ENCODE data around the gene PPP1R13L. TPM values are rescaled to one million over a fixed set of nuclear protein-coding genes. Genes with fewer than 3 reads are reported as not detected.

PPP1R13L gene
- total RNA-seq, 1 donor from 2014 or later, result not detected

DNA sequence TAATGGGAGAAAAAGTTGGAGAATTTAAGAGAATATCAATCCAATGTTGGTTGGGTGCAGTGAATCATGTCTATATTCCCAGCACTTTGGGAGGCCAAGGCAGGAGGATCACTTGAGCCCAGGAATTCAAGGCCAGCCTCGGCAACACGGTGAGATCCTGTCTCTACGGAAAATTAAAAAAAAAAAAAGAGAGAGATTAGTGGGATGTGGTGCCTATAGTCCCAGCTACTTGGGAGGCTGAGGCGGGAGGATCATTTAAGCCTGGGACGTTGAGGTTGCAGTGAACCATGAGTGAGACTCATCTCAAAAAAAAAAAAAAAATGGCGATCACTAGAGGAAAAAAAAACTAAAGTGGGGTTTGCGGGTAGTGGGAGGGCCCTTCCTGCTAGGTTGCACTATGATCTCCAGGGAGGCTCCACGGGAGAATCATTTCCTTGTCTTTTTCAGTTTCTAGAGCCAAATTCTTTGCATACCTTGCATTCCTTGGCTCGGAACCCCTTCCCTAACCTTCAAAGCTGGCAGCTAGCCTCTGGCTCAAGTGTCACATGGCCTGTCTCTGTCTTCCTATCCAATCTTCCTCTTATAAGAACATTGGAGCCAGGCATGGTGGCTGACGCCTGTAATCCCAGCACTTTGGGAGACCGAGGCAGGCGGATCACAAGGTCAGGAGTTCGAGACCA lies 28.7 kb downstream of the PPP1R13L start:
- Histone ChIP-seq H3K4me1 (ENCODE audit: control insufficient read depth in 3 of 3, insufficient read depth in 3 of 3, low read length in 3 of 3) (peaks cover 0 to 2% (median 0%) of the 10 kb centered on the region in 3 donors), H3K36me3 (ENCODE audit: control insufficient read depth in 3 of 3, insufficient read depth in 3 of 3, low read length in 3 of 3) (no peaks in the 10 kb centered on the region), H3K9me3 (ENCODE audit: control insufficient read depth in 3 of 3, low read length in 3 of 3) (no peaks in the 10 kb centered on the region), H3K9ac (ENCODE audit: low read depth in 1 of 3, low read length in 3 of 3) (no peak overlapping the region), H3K4me3 (ENCODE audit: low read length in 3 of 3) (no peak overlapping the region), H3K27ac (ENCODE audit: low read depth, low read length) (no peak overlapping the region), H3K27me3 (ENCODE audit: control insufficient read depth in 3 of 3, insufficient read depth in 3 of 3, low read length in 3 of 3) (no peaks in the 10 kb centered on the region)

DNA sequence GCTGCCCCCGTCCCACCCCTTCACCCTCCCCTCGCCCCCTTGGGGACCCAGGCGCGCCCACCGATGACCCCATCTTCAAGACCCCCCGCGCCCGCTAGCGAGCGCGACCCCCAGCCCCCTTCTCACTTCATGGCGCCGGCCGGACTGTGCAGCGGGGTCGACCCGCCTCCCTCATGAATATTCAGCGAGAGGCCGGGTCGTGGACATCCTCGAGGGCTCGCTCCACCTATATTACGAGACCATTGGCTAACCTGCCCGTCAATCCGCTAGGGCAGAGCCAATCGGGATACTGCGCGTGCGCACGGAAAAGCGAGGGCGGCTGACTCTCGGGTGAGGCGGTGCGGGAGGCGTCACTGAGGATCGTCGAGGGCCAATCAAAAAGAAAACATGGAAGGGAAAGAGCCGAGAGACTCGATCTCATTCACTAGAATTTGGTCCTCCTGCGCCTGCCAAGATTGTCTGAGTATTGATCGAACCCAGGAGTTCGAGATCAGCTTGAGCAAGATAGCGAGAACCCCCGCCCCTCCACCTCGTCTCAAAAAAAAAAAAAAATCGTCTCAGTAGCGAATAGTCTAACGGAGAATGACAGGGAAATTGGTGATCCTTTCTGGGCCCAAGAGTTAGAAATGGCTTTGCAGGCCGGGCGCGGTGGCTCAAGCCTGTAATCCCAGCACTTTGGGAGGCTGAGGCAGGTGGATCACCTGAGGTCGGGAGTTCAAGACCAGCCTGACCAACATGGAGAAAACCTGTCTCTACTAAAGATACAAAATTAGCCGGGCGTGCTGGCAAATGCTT lies 34.3 kb downstream of the PPP1R13L start, which contains the start of gene ERCC2:
Gene ERCC2, minus strand, starts transcription at position 164 of the 795 bp plus-strand sequence. Its CDS starts 33 bp downstream, at position 131.
- H3K9ac ChIP-seq (ENCODE audit: low read depth in 1 of 3, low read length in 3 of 3), result peak within 1 kb of the TSS; percentile 74 to 89 (median 86)
- no peaks in the 10 kb centered on the region for H3K9me3 ChIP-seq (ENCODE audit: control insufficient read depth in 3 of 3, low read length in 3 of 3)
- no peaks in the 10 kb centered on the region for H3K27me3 ChIP-seq (ENCODE audit: control insufficient read depth in 3 of 3, insufficient read depth in 3 of 3, low read length in 3 of 3)
- H3K4me3 ChIP-seq (ENCODE audit: low read length in 3 of 3), result peak within 1 kb of the TSS; percentile 82 to 84 (median 83)
- no peaks in the 10 kb centered on the region for H3K36me3 ChIP-seq (ENCODE audit: control insufficient read depth in 3 of 3, insufficient read depth in 3 of 3, low read length in 3 of 3)
- peaks cover 3 to 7% (median 4%) of the 10 kb centered on the region in 3 donors for H3K4me1 ChIP-seq (ENCODE audit: control insufficient read depth in 3 of 3, insufficient read depth in 3 of 3, low read length in 3 of 3)
- H3K27ac ChIP-seq (ENCODE audit: low read depth, low read length), result peak within 1 kb of the TSS; percentile 70

DNA sequence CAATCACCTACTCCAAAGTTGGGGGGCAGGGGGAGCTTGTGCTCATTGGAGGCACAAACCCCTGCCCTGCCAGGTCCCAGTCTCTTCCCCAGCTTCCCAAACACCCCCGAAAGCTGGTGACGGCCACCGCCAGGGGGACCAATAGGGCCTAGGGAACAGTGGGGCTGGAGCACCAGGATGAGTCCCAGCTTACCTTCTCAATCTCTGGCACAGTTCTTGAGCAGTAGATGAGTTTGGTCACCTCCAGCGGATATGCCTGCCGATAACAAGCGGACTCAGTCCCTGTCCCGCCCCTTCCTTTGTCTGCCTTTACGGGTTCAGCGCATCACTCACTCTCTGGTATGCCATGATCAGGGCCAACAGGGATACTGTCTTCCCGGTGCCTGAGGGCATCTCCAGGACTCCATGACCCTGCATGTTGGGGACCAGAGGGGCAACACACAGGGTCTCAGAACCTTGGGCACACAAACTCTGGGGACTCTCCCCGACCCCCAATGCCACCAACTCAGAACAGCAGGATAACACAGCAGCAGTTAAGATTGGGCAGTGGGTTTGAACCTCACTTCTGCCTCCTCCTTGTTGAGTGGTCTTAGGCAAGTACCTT lies 36.0 kb downstream of the PPP1R13L start:
- no peak overlapping the region for H3K4me3 ChIP-seq (ENCODE audit: low read length in 3 of 3)
- H3K4me1 ChIP-seq (ENCODE audit: control insufficient read depth in 3 of 3, insufficient read depth in 3 of 3, low read length in 3 of 3), result peaks cover 3 to 7% (median 4%) of the 10 kb centered on the region in 3 donors
- no peaks in the 10 kb centered on the region for H3K9me3 ChIP-seq (ENCODE audit: control insufficient read depth in 3 of 3, low read length in 3 of 3)
- H3K36me3 ChIP-seq (ENCODE audit: control insufficient read depth in 3 of 3, insufficient read depth in 3 of 3, low read length in 3 of 3), result peaks cover 0 to 6% (median 3%) of the 10 kb centered on the region in 3 donors
- no peaks in the 10 kb centered on the region for H3K27me3 ChIP-seq (ENCODE audit: control insufficient read depth in 3 of 3, insufficient read depth in 3 of 3, low read length in 3 of 3)
- H3K27ac ChIP-seq (ENCODE audit: low read depth, low read length), result no peak overlapping the region
- H3K9ac ChIP-seq (ENCODE audit: low read depth in 1 of 3, low read length in 3 of 3), result no peak overlapping the region

DNA sequence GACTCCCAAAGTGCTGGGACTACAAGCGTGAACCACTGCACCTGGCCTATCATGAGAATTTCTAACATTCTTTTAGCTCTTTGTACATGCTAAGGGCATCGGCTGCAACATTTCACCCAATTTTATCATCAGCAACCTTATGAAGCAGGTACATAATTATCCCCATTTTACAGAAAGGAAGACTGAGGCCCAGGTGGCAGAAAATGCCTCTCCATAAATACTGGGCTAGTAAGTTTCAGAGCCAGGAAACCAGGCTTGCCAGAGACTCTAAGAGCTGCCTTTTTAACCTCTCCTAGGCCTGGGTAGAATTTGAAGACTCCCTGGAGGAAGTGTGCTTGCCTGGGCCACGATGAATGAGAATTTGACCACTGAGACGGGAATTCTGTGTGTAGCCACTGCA lies 36.7 kb downstream of the PPP1R13L start:
- Histone ChIP-seq H3K27me3 (ENCODE audit: control insufficient read depth in 3 of 3, insufficient read depth in 3 of 3, low read length in 3 of 3) (no peaks in the 10 kb centered on the region), H3K27ac (ENCODE audit: low read depth, low read length) (no peak overlapping the region), H3K4me3 (ENCODE audit: low read length in 3 of 3) (no peak overlapping the region), H3K9me3 (ENCODE audit: control insufficient read depth in 3 of 3, low read length in 3 of 3) (no peaks in the 10 kb centered on the region), H3K4me1 (ENCODE audit: control insufficient read depth in 3 of 3, insufficient read depth in 3 of 3, low read length in 3 of 3) (peaks cover 3 to 7% (median 4%) of the 10 kb centered on the region in 3 donors), H3K36me3 (ENCODE audit: control insufficient read depth in 3 of 3, insufficient read depth in 3 of 3, low read length in 3 of 3) (peaks cover 0 to 6% (median 3%) of the 10 kb centered on the region in 3 donors), H3K9ac (ENCODE audit: low read depth in 1 of 3, low read length in 3 of 3) (no peak overlapping the region)

- Histone ChIP-seq H3K4me1 (ENCODE audit: control insufficient read depth in 3 of 3, insufficient read depth in 3 of 3, low read length in 3 of 3) (no peaks in the 10 kb centered on the region), H3K36me3 (ENCODE audit: control insufficient read depth in 3 of 3, insufficient read depth in 3 of 3, low read length in 3 of 3) (peaks cover 14 to 23% (median 17%) of the 10 kb centered on the region in 3 donors), H3K27ac (ENCODE audit: low read depth, low read length) (no peak overlapping the region), H3K4me3 (ENCODE audit: low read length in 3 of 3) (no peak overlapping the region), H3K27me3 (ENCODE audit: control insufficient read depth in 3 of 3, insufficient read depth in 3 of 3, low read length in 3 of 3) (no peaks in the 10 kb centered on the region), H3K9ac (ENCODE audit: low read depth in 1 of 3, low read length in 3 of 3) (no peak overlapping the region), H3K9me3 (ENCODE audit: control insufficient read depth in 3 of 3, low read length in 3 of 3) (no peaks in the 10 kb centered on the region)
Observed at GRCh38 chr19:45364696-45365095, 40.2 kb downstream of the PPP1R13L start.

GRCh38 chr19:45363861-45364459 lies 40.9 kb downstream of the PPP1R13L start:
- no peak overlapping the region for H3K27ac ChIP-seq (ENCODE audit: low read depth, low read length)
- no peaks in the 10 kb centered on the region for H3K9me3 ChIP-seq (ENCODE audit: control insufficient read depth in 3 of 3, low read length in 3 of 3)
- H3K4me3 ChIP-seq (ENCODE audit: low read length in 3 of 3), result no peak overlapping the region
- H3K9ac ChIP-seq (ENCODE audit: low read depth in 1 of 3, low read length in 3 of 3), result no peak overlapping the region
- peaks cover 17 to 23% (median 19%) of the 10 kb centered on the region in 3 donors for H3K36me3 ChIP-seq (ENCODE audit: control insufficient read depth in 3 of 3, insufficient read depth in 3 of 3, low read length in 3 of 3)
- no peaks in the 10 kb centered on the region for H3K4me1 ChIP-seq (ENCODE audit: control insufficient read depth in 3 of 3, insufficient read depth in 3 of 3, low read length in 3 of 3)
- H3K27me3 ChIP-seq (ENCODE audit: control insufficient read depth in 3 of 3, insufficient read depth in 3 of 3, low read length in 3 of 3), result no peaks in the 10 kb centered on the region

GRCh38 chr19:45362291-45362690 lies 42.6 kb downstream of the PPP1R13L start:
- Histone ChIP-seq H3K9me3 (ENCODE audit: control insufficient read depth in 3 of 3, low read length in 3 of 3) (no peaks in the 10 kb centered on the region), H3K36me3 (ENCODE audit: control insufficient read depth in 3 of 3, insufficient read depth in 3 of 3, low read length in 3 of 3) (peaks cover 17 to 23% (median 21%) of the 10 kb centered on the region in 3 donors), H3K9ac (ENCODE audit: low read depth in 1 of 3, low read length in 3 of 3) (no peak overlapping the region), H3K27ac (ENCODE audit: low read depth, low read length) (no peak overlapping the region), H3K4me1 (ENCODE audit: control insufficient read depth in 3 of 3, insufficient read depth in 3 of 3, low read length in 3 of 3) (no peaks in the 10 kb centered on the region), H3K27me3 (ENCODE audit: control insufficient read depth in 3 of 3, insufficient read depth in 3 of 3, low read length in 3 of 3) (no peaks in the 10 kb centered on the region), H3K4me3 (ENCODE audit: low read length in 3 of 3) (no peak overlapping the region)

DNA sequence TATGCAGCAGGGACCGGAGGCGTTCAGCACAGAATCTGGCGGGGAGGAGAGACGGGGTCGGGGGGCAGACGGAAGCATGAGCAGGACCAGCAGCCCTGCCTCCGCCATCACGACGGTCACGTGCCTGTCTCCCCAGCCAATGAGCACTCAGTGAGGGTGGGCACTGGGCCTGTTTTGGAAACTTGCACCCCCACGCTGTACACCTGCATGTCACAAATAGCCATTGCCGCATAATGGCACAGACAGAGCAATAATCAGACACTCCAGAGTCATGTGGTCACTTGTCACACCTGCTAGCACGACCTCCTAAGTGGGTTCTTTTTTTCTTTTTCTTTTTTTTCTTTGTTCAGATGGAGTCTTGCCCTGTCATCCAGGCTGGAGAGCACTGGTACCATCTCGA lies 43.3 kb downstream of the PPP1R13L start:
- Histone ChIP-seq H3K4me1 (ENCODE audit: control insufficient read depth in 3 of 3, insufficient read depth in 3 of 3, low read length in 3 of 3) (no peaks in the 10 kb centered on the region), H3K4me3 (ENCODE audit: low read length in 3 of 3) (no peak overlapping the region), H3K9ac (ENCODE audit: low read depth in 1 of 3, low read length in 3 of 3) (no peak overlapping the region), H3K27me3 (ENCODE audit: control insufficient read depth in 3 of 3, insufficient read depth in 3 of 3, low read length in 3 of 3) (no peaks in the 10 kb centered on the region), H3K36me3 (ENCODE audit: control insufficient read depth in 3 of 3, insufficient read depth in 3 of 3, low read length in 3 of 3) (peaks cover 17 to 27% (median 22%) of the 10 kb centered on the region in 3 donors), H3K27ac (ENCODE audit: low read depth, low read length) (no peak overlapping the region), H3K9me3 (ENCODE audit: control insufficient read depth in 3 of 3, low read length in 3 of 3) (no peaks in the 10 kb centered on the region)

DNA sequence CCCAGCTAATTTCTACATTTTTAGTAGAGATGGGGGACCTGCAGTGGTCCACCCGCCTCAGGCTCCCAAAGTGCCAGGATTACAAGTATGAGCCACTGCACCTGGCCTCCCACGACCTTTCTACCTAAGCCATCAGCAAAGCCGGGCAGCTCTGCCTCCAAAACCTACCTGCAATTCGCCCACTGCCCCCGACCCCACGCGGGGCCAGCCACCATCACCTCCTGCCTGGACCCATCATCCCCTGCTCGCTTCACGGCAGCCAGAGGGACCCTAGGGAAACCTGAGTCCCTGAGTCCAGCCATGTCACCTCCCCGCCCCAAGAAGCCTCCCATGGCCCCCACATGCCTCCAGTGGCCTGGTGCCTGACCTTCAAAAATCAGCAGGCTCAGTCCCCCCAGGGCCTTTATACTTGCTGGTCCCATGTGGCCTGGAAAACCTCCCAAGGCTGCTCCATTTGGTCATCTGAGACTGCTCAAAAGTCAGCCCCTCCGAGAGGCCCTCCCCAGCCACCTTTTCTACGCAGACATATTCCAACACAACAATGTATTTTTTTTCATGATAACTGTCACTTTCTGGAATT lies 46.6 kb downstream of the PPP1R13L start:
- no peaks in the 10 kb centered on the region for H3K27me3 ChIP-seq (ENCODE audit: control insufficient read depth in 3 of 3, insufficient read depth in 3 of 3, low read length in 3 of 3)
- H3K27ac ChIP-seq (ENCODE audit: low read depth, low read length), result no peak overlapping the region
- no peak overlapping the region for H3K9ac ChIP-seq (ENCODE audit: low read depth in 1 of 3, low read length in 3 of 3)
- peaks cover 31 to 39% (median 35%) of the 10 kb centered on the region in 3 donors for H3K36me3 ChIP-seq (ENCODE audit: control insufficient read depth in 3 of 3, insufficient read depth in 3 of 3, low read length in 3 of 3)
- no peak overlapping the region for H3K4me3 ChIP-seq (ENCODE audit: low read length in 3 of 3)
- no peaks in the 10 kb centered on the region for H3K9me3 ChIP-seq (ENCODE audit: control insufficient read depth in 3 of 3, low read length in 3 of 3)
- H3K4me1 ChIP-seq (ENCODE audit: control insufficient read depth in 3 of 3, insufficient read depth in 3 of 3, low read length in 3 of 3), result no peaks in the 10 kb centered on the region
